ENCODE results near the gene LAMA4.

DNA sequence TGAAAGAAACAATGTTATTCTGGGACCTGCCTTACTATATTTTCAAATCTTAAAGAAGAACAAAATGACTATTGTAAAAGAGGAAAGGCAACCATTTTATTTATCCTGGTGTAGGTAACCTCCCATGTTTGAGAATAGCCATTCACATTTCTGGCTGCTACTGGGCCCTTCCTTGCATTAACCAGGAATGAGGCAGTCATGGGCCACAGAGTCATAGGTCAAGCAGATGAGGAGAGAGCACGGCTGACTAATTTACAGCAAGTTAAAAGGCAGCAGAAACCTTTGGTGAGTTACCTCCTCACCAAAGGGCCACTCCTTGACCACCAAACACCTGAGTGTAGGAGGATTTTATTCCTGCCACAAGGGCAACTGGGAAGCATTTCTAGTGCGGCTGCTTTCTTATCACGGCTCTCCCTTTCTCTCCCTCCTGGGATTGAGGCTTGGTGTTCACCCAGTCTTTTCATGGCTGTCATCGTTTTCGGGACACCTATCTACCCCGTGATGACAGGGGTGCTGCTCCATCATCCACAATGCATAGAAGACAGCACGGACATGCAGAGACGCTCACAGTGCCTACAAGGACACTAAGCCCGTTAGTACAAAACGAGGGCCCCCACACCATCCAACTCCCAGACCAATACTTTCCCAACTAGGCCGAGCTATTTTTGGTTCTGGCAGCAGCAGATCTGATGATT, 4.4 kb upstream of the LAMA4 start:
- TF ChIP-seq, protein P1, sequence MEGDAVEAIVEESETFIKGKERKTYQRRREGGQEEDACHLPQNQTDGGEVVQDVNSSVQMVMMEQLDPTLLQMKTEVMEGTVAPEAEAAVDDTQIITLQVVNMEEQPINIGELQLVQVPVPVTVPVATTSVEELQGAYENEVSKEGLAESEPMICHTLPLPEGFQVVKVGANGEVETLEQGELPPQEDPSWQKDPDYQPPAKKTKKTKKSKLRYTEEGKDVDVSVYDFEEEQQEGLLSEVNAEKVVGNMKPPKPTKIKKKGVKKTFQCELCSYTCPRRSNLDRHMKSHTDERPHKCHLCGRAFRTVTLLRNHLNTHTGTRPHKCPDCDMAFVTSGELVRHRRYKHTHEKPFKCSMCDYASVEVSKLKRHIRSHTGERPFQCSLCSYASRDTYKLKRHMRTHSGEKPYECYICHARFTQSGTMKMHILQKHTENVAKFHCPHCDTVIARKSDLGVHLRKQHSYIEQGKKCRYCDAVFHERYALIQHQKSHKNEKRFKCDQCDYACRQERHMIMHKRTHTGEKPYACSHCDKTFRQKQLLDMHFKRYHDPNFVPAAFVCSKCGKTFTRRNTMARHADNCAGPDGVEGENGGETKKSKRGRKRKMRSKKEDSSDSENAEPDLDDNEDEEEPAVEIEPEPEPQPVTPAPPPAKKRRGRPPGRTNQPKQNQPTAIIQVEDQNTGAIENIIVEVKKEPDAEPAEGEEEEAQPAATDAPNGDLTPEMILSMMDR (IDR thresholded peaks at IDR 0.05) = no peak
- TF ChIP-seq POLR2A (IDR thresholded peaks at IDR 0.05) = no peak

All from uterus (tissue), 2 donors.